Neural cell (in vitro differentiated cells): ENCODE measurements around the gene TRAT1. TPM values are rescaled to one million over a fixed set of nuclear protein-coding genes. Genes with fewer than 3 reads are reported as not detected.

Experiments used
- H2AFZ ChIP-seq: fragments of 200-600, 300-800 bp; sonication (generic), shearing (Covaris generic); 2 replicates; pipeline ENCODE4 v1.6.0; 2014; ENCODE audit warnings: low read depth, mild to moderate bottlenecking, antibody characterized with exemption, low read length, moderate library complexity
- H3F3A ChIP-seq: fragments of 200-600 bp; shearing (Covaris generic); 2 replicates; pipeline ENCODE4 v1.6.1; 2016; ENCODE audit warnings: mild to moderate bottlenecking, moderate library complexity, mixed read lengths, antibody characterized with exemption, low read length; ENCODE audit not compliant: insufficient read depth, poor library complexity, severe bottlenecking
- H3K27ac ChIP-seq: fragments of 200-600, 300-800 bp; sonication (generic), shearing (Covaris generic); 2 replicates; pipeline ENCODE4 v1.5.1; 2014; ENCODE audit warnings: mild to moderate bottlenecking, low read length, moderate library complexity
- H3K27me3 ChIP-seq: fragments of 300-800, 200-600 bp; sonication (generic), shearing (Covaris generic); 2 replicates; pipeline ENCODE4 v1.6.0; 2014; ENCODE audit warnings: mild to moderate bottlenecking, low read depth, low read length, moderate library complexity; ENCODE audit not compliant: insufficient read depth
- H3K36me3 ChIP-seq: fragments of 300-800, 200-600 bp; sonication (generic), shearing (Covaris generic); 2 replicates; pipeline ENCODE4 v1.5.1; 2014; ENCODE audit warnings: mild to moderate bottlenecking, antibody characterized with exemption, low read length, moderate library complexity; ENCODE audit not compliant: insufficient read depth
- H3K4me2 ChIP-seq: fragments of 300-800, 200-600 bp; sonication (generic), shearing (Covaris generic); 2 replicates; pipeline ENCODE4 v1.6.0; 2014; ENCODE audit warnings: mild to moderate bottlenecking, low read length
- H3K4me3 ChIP-seq: fragments of 300-800, 200-600 bp; sonication (generic), shearing (Covaris generic); 2 replicates; pipeline ENCODE4 v1.5.1; 2014; ENCODE audit warnings: mild to moderate bottlenecking, low read length, moderate library complexity
- H3K79me2 ChIP-seq: fragments of 200-600 bp; shearing (Covaris generic); replicated peaks from 2 replicates; pipeline ENCODE4 v1.6.0; 2014; ENCODE audit warnings: mild to moderate bottlenecking, low read length, moderate library complexity; ENCODE audit not compliant: insufficient read depth
- H3K9ac ChIP-seq: fragments of 300-800, 200-600 bp; sonication (generic), shearing (Covaris generic); 2 replicates; pipeline ENCODE4 v1.6.1; 2016; ENCODE audit warnings: mild to moderate bottlenecking, low read length, mixed read lengths
- H3K9me2 ChIP-seq: fragments of 200-600 bp; shearing (Covaris generic); 2 replicates; pipeline ENCODE4 v1.6.1; 2016; ENCODE audit warnings: mild to moderate bottlenecking, low read length, mixed read lengths; ENCODE audit not compliant: insufficient read depth
- H3K9me3 ChIP-seq: fragments of 200-600, 300-800 bp; sonication (generic), shearing (Covaris generic); 2 replicates; pipeline ENCODE4 v1.6.1; 2016; ENCODE audit warnings: mild to moderate bottlenecking, mixed run types, low read length, moderate library complexity, mixed read lengths
- H4K20me1 ChIP-seq: fragments of 200-600 bp; shearing (Covaris generic); 2 replicates; pipeline ENCODE4 v1.6.1; 2016; ENCODE audit warnings: mild to moderate bottlenecking, mixed run types; ENCODE audit not compliant: insufficient read depth
- CTCF ChIP-seq: fragments of 450-650 bp; IDR thresholded peaks from 2 replicates; pipeline ENCODE4 v1.5.1; 2014; ENCODE audit warnings: antibody characterized with exemption, mild to moderate bottlenecking, moderate library complexity; ENCODE audit not compliant: poor library complexity, severe bottlenecking
- EP300 ChIP-seq: fragments of 450-650 bp; conservative IDR thresholded peaks from 2 replicates; pipeline ENCODE4 v1.6.1; 2014; ENCODE audit warnings: antibody characterized with exemption, mild to moderate bottlenecking, moderate library complexity; ENCODE audit not compliant: poor library complexity, severe bottlenecking
- EZH2 ChIP-seq: fragments of 200-600, 300-800 bp; shearing (Covaris generic), sonication (generic); IDR thresholded peaks from 2 replicates; pipeline ENCODE4 v1.6.1; 2014; ENCODE audit warnings: antibody characterized with exemption, low read length, borderline replicate concordance, mild to moderate bottlenecking; ENCODE audit not compliant: insufficient read depth, poor library complexity, severe bottlenecking
- MXI1 ChIP-seq: fragments of 450-650 bp; conservative IDR thresholded peaks from 2 replicates; pipeline ENCODE4 v1.6.1; 2014; ENCODE audit warnings: antibody characterized with exemption, mild to moderate bottlenecking; ENCODE audit not compliant: poor library complexity, severe bottlenecking
- POLR2AphosphoS5 ChIP-seq: IDR thresholded peaks from 2 replicates; pipeline ENCODE4 v1.6.1; 2012
- RAD21 ChIP-seq: fragments of 450-650 bp; conservative IDR thresholded peaks from 2 replicates; pipeline ENCODE4 v1.6.1; 2014; ENCODE audit warnings: antibody characterized with exemption, mild to moderate bottlenecking, moderate library complexity
- REST ChIP-seq: IDR thresholded peaks from 2 replicates; pipeline ENCODE4 v1.6.1; 2012; ENCODE audit warnings: borderline replicate concordance
- SMC3 ChIP-seq: fragments of 450-650 bp; conservative IDR thresholded peaks from 2 replicates; pipeline ENCODE4 v1.6.1; 2014; ENCODE audit warnings: antibody characterized with exemption, mild to moderate bottlenecking, moderate library complexity; ENCODE audit not compliant: poor library complexity
- TAF1 ChIP-seq: IDR thresholded peaks from 2 replicates; pipeline ENCODE4 v1.6.1; 2012; ENCODE audit warnings: low read depth
- polyA plus RNA-seq: library from polyadenylated mRNA; depleted of rRNA; stranded (reverse); fragments of >200 nt; gene quantifications from 2 replicates; pipeline ENCODE4 v1.2.3, GENCODE V29; 2014

Gene TRAT1
- polyA plus RNA-seq, 1 donor from 2014 or later: not detected

GRCh38 chr3:108887121-108887520 is 64.5 kb downstream of the TRAT1 start:
- Histone ChIP-seq H3K4me2 (no peak overlapping the region), H3F3A (no peaks in the 10 kb centered on the region), H3K27ac (no peak overlapping the region), H3K9me2 (no peaks in the 10 kb centered on the region), H3K27me3 (no peaks in the 10 kb centered on the region), H3K9me3 (no peaks in the 10 kb centered on the region), H4K20me1 (no peaks in the 10 kb centered on the region), H2AFZ (no peak overlapping the region), H3K4me3 (no peak overlapping the region), H3K36me3 (no peaks in the 10 kb centered on the region), H3K9ac (no peak overlapping the region), H3K79me2 (no peaks in the 10 kb centered on the region)
- TF ChIP-seq MXI1 (no peak), POLR2AphosphoS5 (no peak), CTCF (no peak), EZH2 (no peak), TAF1 (no peak), RAD21 (no peak), EP300 (no peak), SMC3 (no peak), REST (no peak)

- Histone ChIP-seq H3K9ac (no peak overlapping the region), H3K4me2 (no peak overlapping the region), H2AFZ (no peak overlapping the region), H3K9me3 (no peaks in the 10 kb centered on the region), H4K20me1 (no peaks in the 10 kb centered on the region), H3K79me2 (no peaks in the 10 kb centered on the region), H3K36me3 (no peaks in the 10 kb centered on the region), H3F3A (no peaks in the 10 kb centered on the region), H3K27me3 (no peaks in the 10 kb centered on the region), H3K27ac (no peak overlapping the region), H3K9me2 (no peaks in the 10 kb centered on the region), H3K4me3 (no peak overlapping the region)
- TF ChIP-seq POLR2AphosphoS5: no peak
- no peak for TF ChIP-seq EP300
- no peak for TF ChIP-seq MXI1
- no peak for TF ChIP-seq SMC3
- no peak for TF ChIP-seq REST
- no peak for TF ChIP-seq RAD21
- TF ChIP-seq TAF1: no peak
- no peak for TF ChIP-seq EZH2
- TF ChIP-seq CTCF: no peak
Observed at GRCh38 chr3:108887777-108888176, 65.2 kb downstream of the TRAT1 start.
